Measurements from ENCODE around the gene TMC4. TPM values are rescaled to one million over a fixed set of nuclear protein-coding genes. Genes with fewer than 3 reads are reported as not detected.

TMC4 gene
- total RNA-seq, 1 donor from 2014 or later: 1.0 TPM

Other genes starting within 250 kb of the TMC4 start
- gene CACNG8, start 210.2 kb downstream of the TMC4 start, total RNA-seq: under 0.01 TPM
- 17.7 TPM for gene CACNG6, start 181.5 kb downstream of the TMC4 start, total RNA-seq
- not detected for gene VSTM1, start 109.3 kb downstream of the TMC4 start, total RNA-seq
- not detected for gene TARM1, start 91.8 kb downstream of the TMC4 start, total RNA-seq
- gene OSCAR, start 72.4 kb downstream of the TMC4 start, total RNA-seq: 0.52 TPM
- 7.8 TPM for gene NDUFA3, start 70.3 kb downstream of the TMC4 start, total RNA-seq
- gene TFPT, start 57.5 kb downstream of the TMC4 start, total RNA-seq: 12.0 TPM
- gene PRPF31, start 57.4 kb downstream of the TMC4 start, total RNA-seq: 34.4 TPM
- gene CNOT3, start 35.4 kb downstream of the TMC4 start, total RNA-seq: 6.3 TPM
- gene LENG1, start 13.4 kb downstream of the TMC4 start, total RNA-seq: 7.8 TPM
- 8.9 TPM for gene MBOAT7, start 16.4 kb upstream of the TMC4 start, total RNA-seq
- gene TSEN34, start 18.1 kb upstream of the TMC4 start, total RNA-seq: 29.7 TPM
- 4,630 TPM for gene RPS9, start 27.7 kb upstream of the TMC4 start, total RNA-seq
- gene LILRB3, start 49.8 kb upstream of the TMC4 start, total RNA-seq: 4.2 TPM
- under 0.01 TPM for gene LILRA6, start 69.6 kb upstream of the TMC4 start, total RNA-seq
- gene LILRB5, start 84.1 kb upstream of the TMC4 start, total RNA-seq: 2.6 TPM
- 0.52 TPM for gene LILRB2, start 108.0 kb upstream of the TMC4 start, total RNA-seq
- gene LILRA5, start 140.0 kb upstream of the TMC4 start, total RNA-seq: 2.6 TPM
- gene LILRA4, start 166.0 kb upstream of the TMC4 start, total RNA-seq: under 0.01 TPM
- gene LAIR1, start 191.8 kb upstream of the TMC4 start, total RNA-seq: 8.4 TPM
- 1.0 TPM for gene TTYH1, start 242.3 kb upstream of the TMC4 start, total RNA-seq

Measured in skeletal muscle tissue (tissue), 1 donor.